ENCODE results near the gene HIBADH. TPM values are rescaled to one million over a fixed set of nuclear protein-coding genes. Genes with fewer than 3 reads are reported as not detected.
"Not testable (repeated sequence)": the region's sequence is repeated elsewhere in the genome, so short reads cannot be mapped to it uniquely, and the experiment has no call there.

The HIBADH gene
- total RNA-seq, 4 donors from 2014 or later: 42.2 to 56.4 (median 49.0) TPM

DNA sequence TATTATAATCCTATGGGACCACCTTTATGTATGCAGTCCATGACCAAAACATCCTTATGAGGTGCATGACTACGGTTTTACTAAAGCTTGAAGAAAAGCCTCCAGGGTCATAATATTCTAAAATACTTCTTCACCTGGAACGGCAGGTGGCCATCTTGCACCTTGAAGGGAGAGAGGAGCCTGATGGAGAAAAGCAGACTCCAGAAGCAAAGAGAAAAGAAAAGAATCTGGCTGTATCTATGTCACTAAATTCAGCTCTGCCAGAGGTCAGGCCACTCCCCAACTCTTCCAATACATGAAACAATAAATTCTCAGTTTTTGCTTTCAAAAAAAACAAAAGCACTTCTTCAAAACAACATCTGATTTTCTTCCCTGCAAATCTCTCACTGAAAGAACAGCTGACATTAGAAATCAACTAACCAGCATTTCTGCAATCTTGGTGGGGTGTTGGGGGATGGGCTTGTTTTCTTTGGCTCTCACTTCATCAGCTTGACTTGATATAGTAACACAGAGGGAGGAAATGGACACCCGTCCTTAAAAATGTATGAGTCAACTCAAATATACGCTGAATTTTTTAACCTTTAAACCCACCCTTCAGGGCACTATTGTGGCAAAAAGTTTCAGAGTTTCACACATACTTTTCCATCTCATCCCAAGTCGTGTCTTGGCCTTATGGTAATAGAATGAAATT lies 21.7 kb downstream of the HIBADH start:
- ATAC-seq (peak in 1 of 2 donors; percentile 46), DNase-seq (no peak)
- Histone ChIP-seq H3K4me3 (peak overlapping the region in 1 of 4 donors; percentile 12), H3K27ac (peak overlapping the region in 3 of 4 donors; percentile 13 to 60 (median 32)), H3K4me1 (peaks cover 17 to 31% of the 10 kb centered on the region in 2 donors), H3K9me3 (no peaks in the 10 kb centered on the region), H3K36me3 (no peaks in the 10 kb centered on the region), H3K27me3 (no peaks in the 10 kb centered on the region)
- intact Hi-C loops (cut with DNase I; ENCODE audit: low total_unique reads): no loop called here
- in situ Hi-C loops (cut with MboI; ENCODE audit: low sequenced_read_pairs in 4 of 4): no loop called here
- TF ChIP-seq POLR2A (IDR thresholded peaks at IDR 0.05): no peak
- TF ChIP-seq, protein P1, sequence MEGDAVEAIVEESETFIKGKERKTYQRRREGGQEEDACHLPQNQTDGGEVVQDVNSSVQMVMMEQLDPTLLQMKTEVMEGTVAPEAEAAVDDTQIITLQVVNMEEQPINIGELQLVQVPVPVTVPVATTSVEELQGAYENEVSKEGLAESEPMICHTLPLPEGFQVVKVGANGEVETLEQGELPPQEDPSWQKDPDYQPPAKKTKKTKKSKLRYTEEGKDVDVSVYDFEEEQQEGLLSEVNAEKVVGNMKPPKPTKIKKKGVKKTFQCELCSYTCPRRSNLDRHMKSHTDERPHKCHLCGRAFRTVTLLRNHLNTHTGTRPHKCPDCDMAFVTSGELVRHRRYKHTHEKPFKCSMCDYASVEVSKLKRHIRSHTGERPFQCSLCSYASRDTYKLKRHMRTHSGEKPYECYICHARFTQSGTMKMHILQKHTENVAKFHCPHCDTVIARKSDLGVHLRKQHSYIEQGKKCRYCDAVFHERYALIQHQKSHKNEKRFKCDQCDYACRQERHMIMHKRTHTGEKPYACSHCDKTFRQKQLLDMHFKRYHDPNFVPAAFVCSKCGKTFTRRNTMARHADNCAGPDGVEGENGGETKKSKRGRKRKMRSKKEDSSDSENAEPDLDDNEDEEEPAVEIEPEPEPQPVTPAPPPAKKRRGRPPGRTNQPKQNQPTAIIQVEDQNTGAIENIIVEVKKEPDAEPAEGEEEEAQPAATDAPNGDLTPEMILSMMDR (IDR thresholded peaks at IDR 0.05 in 4 of 5, conservative IDR thresholded peaks at IDR 0.05 in 1 of 5): no peak

DNA sequence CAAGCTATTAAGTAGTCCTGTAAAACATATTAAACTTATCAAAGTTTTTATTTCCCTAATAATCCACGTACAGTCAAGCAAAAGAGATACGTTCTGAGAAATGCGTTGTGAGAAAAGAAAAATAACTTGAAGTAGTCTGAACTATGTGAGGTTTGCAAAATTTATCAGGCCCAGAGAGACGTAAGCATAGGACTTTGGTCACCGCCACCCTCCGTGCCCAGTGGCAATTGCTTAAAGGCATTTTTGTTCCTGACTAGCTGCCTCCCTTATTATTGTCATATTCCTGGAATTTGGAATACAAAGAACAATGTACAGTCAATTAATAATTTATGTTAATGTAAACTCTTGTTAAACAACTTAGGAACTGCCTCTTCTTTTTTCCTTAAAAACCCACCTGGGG lies 22.8 kb downstream of the HIBADH start:
- in situ Hi-C loops (cut with MboI; ENCODE audit: low sequenced_read_pairs in 4 of 4) (no loop called here), intact Hi-C loops (cut with DNase I; ENCODE audit: low total_unique reads) (no loop called here)
- Histone ChIP-seq H3K9me3 (no peaks in the 10 kb centered on the region), H3K4me1 (peaks cover 19 to 41% of the 10 kb centered on the region in 2 donors), H3K4me3 (no peak overlapping the region), H3K27me3 (no peaks in the 10 kb centered on the region), H3K36me3 (no peaks in the 10 kb centered on the region), H3K27ac (no peak overlapping the region)
- DNase-seq (no peak), ATAC-seq (no peak)
- TF ChIP-seq, protein P1 (IDR thresholded peaks at IDR 0.05 in 4 of 5, conservative IDR thresholded peaks at IDR 0.05 in 1 of 5): no peak
- TF ChIP-seq POLR2A (IDR thresholded peaks at IDR 0.05): no peak

DNA sequence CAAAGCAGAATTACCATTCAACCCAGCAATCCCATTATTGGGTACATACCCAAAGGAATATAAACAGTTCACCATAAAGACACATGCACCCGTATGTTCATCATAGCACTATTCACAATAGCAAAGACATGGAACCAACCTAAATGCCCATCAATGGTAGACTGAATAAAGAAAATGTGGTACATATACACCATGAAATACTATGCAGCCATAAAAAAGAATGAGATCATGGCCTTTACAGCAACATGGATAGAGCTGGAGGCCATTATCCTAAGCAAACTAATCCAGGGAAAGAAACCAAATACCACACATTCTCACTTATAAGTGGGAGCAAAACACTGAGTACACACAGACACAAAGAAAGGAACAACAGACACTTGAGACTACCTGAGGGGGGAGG lies 23.6 kb downstream of the HIBADH start:
- DNase-seq; H3K27ac ChIP-seq; H3K36me3 ChIP-seq; in situ Hi-C loops (cut with MboI; ENCODE audit: low sequenced_read_pairs in 4 of 4); intact Hi-C loops (cut with DNase I; ENCODE audit: low total_unique reads); ATAC-seq; H3K9me3 ChIP-seq; H3K27me3 ChIP-seq; H3K4me3 ChIP-seq: not testable (repeated sequence)
- peaks cover 19 to 41% of the 10 kb centered on the region in 2 donors for H3K4me1 ChIP-seq

DNA sequence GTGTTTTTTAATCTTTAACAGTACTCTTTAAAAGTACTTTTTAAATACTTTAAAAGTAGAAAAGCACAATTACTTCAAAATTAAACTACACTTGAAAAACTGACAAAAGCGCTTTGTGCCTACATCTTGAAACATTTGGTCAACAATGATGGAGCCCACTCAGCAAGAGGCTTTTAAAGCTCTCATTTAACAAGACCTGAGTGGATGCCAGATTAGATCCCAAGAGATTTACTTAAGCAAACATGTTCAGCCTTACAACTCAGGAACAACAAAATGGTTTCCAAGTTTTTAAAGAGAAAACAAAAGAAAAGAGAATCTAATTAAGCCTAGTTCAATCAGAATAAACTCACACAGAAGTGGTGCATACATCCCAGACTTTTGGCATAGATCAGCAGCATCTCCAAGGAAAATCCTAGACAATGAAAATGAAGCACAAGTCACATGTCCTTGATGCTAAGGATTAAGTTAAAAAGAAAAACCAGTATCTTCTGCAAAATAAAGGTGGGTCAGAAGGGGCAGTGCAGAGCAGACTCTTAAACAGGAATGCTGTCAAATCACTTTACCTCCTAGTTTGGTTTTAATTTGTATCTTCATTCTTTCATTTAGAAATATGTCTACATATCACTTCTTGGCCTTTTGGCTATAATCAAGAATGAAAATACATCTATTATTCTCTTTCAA lies 26.2 kb downstream of the HIBADH start:
- H3K27ac ChIP-seq: no peak overlapping the region
- DNase-seq (no peak), ATAC-seq (no peak)
- H3K27me3 ChIP-seq: no peaks in the 10 kb centered on the region
- H3K4me3 ChIP-seq: no peak overlapping the region
- H3K36me3 ChIP-seq: no peaks in the 10 kb centered on the region
- in situ Hi-C loops (cut with MboI; ENCODE audit: low sequenced_read_pairs in 4 of 4): no loop called here
- intact Hi-C loops (cut with DNase I; ENCODE audit: low total_unique reads): no loop called here
- TF ChIP-seq POLR2A (IDR thresholded peaks at IDR 0.05): no peak
- TF ChIP-seq, protein P1 (IDR thresholded peaks at IDR 0.05 in 4 of 5, conservative IDR thresholded peaks at IDR 0.05 in 1 of 5): no peak
- no peaks in the 10 kb centered on the region for H3K9me3 ChIP-seq
- H3K4me1 ChIP-seq: peaks cover 16 to 38% of the 10 kb centered on the region in 2 donors

DNA sequence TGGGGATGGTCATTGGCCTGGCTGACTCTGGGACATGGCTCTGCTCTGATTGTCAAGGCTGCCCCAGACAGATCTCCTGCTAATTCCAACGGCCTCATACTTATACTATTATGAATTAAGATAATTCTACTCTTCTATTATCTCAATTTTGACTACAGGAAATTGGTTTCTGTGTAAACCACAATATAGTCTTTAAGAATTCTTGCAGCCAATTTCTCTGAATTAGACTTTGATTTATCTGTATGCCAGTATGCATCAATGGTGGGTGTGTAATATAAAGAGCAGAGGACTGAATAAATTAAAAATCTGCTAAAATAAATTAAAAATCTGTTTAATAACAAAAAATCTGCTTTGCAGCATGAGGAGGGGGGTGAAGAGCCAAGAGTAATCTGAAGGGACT lies 27.0 kb downstream of the HIBADH start:
- Histone ChIP-seq H3K36me3 (no peaks in the 10 kb centered on the region), H3K9me3 (no peaks in the 10 kb centered on the region), H3K27me3 (no peaks in the 10 kb centered on the region), H3K27ac (no peak overlapping the region), H3K4me3 (no peak overlapping the region), H3K4me1 (peaks cover 9 to 30% of the 10 kb centered on the region in 2 donors)
- no peak for ATAC-seq
- no peak for DNase-seq
- in situ Hi-C loops (cut with MboI; ENCODE audit: low sequenced_read_pairs in 4 of 4): no loop called here
- intact Hi-C loops (cut with DNase I; ENCODE audit: low total_unique reads): no loop called here
- no peak for TF ChIP-seq POLR2A (IDR thresholded peaks at IDR 0.05)
- TF ChIP-seq, protein P1 (IDR thresholded peaks at IDR 0.05 in 4 of 5, conservative IDR thresholded peaks at IDR 0.05 in 1 of 5): no peak

Measured in gastrocnemius medialis (tissue), 4 donors.